Measurements from ENCODE around the gene EML1.

The EML1 gene

DNA sequence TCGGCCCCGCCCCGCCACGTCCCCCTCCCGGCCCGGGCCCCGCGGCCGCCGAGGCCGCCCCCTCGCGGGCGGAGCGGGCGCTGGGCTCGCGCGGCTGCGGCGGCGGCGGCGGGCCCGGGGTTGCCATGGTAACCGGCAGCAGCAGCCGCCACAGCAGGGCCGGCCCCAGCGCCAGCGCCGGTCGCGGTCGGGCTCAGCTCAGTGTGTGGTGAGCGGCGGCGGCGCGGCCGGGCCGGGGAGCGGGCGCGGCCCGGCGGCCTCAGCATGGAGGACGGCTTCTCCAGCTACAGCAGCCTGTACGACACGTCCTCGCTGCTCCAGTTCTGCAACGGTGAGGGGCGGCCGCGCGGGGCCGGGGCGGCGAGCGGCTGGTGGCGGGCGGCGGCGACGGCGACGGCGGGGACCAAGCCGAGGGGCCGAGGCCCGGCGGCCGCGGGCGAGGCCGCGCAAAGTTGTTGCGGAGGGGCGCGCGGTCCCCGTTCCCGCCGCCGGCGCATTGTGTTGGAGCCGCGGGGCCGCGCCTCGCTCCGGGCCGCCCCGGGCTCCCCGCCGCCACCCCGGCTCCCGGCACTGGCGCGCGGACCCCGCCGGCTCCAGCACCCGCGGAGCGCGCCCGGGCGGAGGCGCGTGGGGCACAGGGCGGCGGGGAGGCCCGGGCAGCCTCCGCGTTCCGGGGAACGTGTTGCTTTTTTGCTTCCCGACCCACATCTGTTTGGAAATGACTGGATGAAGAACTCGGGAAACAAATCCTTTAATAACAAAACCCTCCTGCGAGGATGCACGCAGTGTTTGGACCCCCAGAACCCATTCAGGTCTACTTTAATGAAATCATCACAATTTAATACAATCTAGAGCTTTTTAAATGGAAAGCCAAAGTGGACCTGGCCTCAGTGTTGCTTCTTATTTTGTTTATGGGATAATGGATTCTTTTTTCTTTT is at the start of gene EML1:
TSS of gene EML1 (plus strand) at position 201 of the 938 bp plus-strand sequence. CDS start at position 265, 64 bp downstream.
- no peak for FAIRE-seq

DNA sequence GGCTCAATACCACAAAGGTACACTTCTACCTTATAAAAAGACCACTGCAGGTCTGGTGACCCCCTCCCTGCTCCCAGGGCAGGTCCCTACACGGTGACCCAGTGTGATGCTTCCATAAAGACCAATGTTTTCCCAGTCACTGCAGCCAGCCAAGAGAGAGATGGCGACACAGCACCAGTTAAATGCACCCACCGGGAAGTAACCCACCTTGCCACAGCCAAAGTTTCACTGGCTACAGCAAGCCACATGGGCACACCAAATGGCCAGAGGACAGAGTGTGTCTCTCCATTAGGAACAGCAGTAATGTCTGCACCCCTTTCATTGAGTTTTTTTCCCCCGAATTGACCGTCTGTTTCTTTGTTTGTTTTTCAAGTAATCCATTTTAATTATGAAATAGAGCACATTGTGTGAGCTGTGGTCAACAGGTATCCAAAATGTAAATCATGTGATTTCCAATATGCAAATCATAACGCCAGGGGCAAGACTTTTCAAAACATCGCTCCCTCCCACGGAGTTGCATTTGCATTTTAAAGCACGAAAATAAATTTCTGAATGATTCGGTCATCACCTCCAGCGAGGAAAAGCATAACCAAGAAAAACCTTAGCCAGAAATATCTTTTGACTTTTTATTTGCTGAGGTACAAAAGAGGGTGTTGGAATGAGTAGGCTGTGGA is 48.9 kb upstream of the EML1 start:
- FAIRE-seq: peak; percentile 76

DNA sequence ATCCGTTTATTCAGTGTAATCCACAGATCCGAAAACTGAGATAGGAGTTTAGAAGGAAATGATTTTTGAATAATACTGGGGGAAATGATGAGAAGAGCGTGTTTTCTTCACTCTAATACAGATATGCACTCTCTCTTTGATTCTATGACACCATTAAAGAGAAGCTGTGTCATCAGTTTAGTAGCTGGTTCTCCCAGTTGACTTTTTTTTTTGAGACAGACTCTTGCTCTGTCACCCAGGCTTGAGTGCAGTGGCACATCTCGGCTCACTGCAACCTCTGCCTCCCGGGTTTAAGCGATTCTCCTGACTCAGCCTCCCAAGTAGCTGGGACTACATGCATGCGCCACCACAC is 48.4 kb upstream of the EML1 start:
- FAIRE-seq: no peak

DNA sequence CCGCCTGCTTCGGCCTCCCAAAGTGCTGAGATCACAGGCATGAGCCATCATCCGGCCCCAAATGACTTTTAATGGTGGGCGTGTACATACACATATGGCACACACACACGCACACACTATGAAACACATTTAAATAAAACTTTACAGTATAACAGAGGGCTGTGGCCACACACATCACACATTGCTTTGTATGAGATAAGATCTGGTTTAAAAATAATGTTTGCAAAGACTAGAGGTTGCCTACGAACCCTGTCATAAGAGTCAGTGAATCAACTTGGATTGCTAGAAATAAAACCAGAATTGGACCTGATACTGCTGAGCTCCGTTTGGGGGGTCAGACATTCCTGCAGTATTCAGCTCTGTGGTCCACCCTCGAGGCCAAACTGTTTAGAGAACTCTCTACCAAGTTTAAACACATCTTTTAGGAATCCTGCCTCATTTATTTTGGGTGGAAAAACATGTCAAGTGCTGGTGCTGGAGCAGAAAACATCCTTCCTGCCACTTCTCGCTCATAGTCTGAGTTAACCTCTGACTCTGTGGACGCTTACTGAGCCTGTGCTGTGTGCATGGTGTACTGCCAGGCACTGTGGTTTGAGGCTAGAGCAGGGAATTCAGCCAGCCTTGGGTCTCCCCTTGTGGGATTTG is 47.8 kb upstream of the EML1 start:
- FAIRE-seq: peak; percentile 72

DNA sequence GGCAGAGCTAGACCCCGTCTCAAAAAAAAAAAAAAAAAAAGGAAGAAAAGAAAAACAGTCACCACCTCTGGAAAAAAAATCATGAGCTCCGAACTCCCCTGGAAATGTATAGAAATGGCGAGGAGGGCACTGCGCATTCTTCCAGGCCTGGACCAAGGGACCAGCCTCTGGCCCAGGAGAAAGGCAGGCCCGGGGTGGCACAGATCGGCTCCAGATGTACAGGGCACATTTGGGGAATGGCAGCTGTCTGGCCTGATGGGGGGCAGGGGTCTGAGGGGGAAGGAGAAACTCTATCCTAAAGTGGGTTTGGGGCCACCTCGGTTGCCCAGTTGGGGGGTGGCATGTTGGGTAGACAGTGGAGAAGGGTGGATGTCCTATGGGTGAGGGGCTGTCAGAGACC is 46.0 kb upstream of the EML1 start:
- no peak for FAIRE-seq

GRCh38 chr14:99747582-99748330 is 45.5 kb upstream of the EML1 start:
- no peak for FAIRE-seq

- FAIRE-seq: no peak
Observed at GRCh38 chr14:99748529-99748928, 44.7 kb upstream of the EML1 start.

GRCh38 chr14:99749142-99749541 is 44.1 kb upstream of the EML1 start:
- FAIRE-seq: no peak

DNA sequence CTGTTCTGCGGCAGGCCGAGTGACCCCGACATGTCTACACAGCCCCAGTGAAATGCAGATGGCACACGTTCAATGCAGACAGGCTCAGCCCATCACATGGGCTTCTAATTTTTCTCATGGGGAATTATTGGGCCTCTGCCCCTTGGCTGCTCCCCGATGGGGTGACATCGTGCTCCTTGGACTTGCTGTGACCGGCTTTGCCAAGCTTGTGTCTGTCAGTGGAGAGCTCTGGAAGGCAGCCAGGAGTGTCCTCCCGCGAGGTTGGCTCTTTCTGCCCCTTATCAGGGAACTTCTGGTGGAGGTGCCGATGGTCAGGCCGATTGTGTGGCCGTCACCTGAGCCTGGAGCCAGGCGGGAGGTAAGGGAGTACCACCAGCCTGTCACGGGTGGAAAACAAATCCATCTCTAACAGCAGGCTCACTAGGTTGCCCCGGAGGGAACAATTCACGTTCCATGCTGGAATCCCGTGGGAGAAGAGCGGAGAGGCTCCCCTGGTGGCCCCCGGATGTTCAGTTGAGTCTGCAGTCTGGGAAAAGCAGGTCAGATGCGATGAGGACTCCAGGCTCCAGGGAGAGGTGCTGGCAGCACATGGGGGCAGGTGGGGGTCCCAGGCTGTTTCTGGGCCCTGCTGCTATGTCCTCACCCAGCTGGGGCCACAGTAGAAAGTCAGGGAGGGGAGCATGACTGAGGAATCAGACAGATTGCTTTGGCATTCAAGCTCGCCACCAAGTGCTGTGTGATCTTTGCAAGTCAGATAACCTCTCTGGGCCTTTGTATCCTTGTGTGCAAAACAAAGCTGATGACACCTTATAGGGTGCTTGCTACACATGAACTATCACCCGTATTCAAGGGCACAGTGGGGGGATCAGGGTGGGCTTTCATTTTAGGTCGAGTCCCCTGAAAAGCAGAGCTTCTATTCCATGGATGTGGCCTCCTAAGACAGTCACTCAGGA is 43.2 kb upstream of the EML1 start:
- FAIRE-seq: no peak

GRCh38 chr14:99750746-99751450 is 42.3 kb upstream of the EML1 start:
- no peak for FAIRE-seq

DNA sequence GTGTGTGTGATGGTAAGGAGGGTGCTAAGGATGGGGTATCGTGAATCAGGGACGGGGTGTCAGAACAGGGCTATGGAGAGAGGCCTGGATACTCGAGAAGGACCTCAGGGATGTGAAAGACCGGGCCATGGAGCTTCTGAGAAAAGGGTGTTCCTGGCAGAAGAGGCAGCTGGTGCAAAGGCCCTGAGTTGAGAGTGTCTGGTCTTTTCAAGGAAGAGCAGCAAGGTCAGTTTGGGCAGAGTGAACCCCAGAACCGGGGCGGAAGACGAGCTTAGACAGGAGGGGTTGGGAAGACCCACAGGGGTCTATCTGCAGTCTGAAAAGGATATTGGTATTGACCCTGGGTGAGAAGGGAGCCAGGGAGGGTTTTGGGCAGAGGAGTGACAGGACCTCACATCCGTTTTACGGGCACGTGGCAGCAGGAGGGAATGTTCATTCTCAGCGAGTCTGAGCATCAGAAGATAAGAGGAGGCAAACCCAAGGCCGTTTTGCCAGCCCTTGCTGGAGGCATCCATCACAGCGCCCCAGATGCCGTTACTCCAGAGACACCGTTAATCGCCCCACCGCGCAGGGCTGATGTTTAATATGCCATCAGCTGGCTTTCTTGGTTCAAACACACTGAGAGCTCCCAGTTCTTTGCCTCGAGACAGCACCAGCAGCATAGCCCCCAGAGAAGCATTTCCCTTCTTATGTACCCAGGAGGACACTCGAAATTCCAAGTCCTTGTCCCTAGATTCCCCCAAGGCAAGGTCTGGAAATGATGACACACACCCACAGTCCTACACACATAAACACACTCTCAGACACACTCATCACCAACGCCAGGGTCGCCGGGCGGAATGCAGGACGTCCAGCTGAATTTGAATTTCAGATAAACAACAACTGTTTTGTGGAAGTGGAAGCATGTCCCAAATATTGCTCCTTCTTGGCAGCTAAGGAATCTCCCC is 41.4 kb upstream of the EML1 start:
- FAIRE-seq: no peak

- FAIRE-seq: no peak
Observed at GRCh38 chr14:99752486-99753121, 40.6 kb upstream of the EML1 start.

- FAIRE-seq: no peak
Observed at GRCh38 chr14:99753225-99754140, 39.7 kb upstream of the EML1 start.

GRCh38 chr14:99754141-99755067 is 38.8 kb upstream of the EML1 start:
- FAIRE-seq: no peak

GRCh38 chr14:99755068-99755405 is 38.2 kb upstream of the EML1 start:
- FAIRE-seq: no peak

GRCh38 chr14:99755629-99756603 is 37.3 kb upstream of the EML1 start:
- no peak for FAIRE-seq
